ENCODE measurements around the gene SLC6A17. TPM values are rescaled to one million over a fixed set of nuclear protein-coding genes. Genes with fewer than 3 reads are reported as not detected.

SLC6A17 gene
- total and polyA plus RNA-seq, 12 donors: 0.04 to 6.9 (median 1.4) TPM; not detected in 1

DNA sequence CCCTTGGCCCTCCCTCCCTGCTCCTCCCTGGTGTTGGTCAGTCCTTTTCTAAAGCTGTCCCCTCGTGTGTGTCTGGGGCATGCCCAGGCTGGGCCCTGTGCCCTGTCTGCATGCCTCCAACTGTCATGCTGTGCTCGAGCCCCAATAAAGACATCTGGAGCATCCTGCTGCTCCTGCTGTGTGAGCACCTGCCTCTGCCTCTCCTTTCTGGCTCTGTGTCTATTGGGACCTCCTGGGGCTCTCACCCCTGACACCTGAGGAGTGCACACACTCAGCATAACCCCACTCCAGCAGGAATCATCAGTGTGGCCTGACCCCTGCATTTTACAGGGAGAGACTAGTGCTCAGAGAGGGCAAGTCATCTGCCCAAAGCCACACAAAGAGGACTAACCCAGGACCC is 83.6 kb downstream of the SLC6A17 start:
- TF ChIP-seq, protein P1, sequence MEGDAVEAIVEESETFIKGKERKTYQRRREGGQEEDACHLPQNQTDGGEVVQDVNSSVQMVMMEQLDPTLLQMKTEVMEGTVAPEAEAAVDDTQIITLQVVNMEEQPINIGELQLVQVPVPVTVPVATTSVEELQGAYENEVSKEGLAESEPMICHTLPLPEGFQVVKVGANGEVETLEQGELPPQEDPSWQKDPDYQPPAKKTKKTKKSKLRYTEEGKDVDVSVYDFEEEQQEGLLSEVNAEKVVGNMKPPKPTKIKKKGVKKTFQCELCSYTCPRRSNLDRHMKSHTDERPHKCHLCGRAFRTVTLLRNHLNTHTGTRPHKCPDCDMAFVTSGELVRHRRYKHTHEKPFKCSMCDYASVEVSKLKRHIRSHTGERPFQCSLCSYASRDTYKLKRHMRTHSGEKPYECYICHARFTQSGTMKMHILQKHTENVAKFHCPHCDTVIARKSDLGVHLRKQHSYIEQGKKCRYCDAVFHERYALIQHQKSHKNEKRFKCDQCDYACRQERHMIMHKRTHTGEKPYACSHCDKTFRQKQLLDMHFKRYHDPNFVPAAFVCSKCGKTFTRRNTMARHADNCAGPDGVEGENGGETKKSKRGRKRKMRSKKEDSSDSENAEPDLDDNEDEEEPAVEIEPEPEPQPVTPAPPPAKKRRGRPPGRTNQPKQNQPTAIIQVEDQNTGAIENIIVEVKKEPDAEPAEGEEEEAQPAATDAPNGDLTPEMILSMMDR (IDR thresholded peaks at IDR 0.05): no peak
- TF ChIP-seq POLR2A (IDR thresholded peaks at IDR 0.05): no peak
- Histone ChIP-seq H3K4me1 (replicated peaks in 1 of 2) (peaks cover 0 to 8% of the 10 kb centered on the region in 2 donors), H3K36me3 (replicated peaks in 1 of 2) (no peaks in the 10 kb centered on the region), H3K9me3 (replicated peaks in 1 of 3) (no peaks in the 10 kb centered on the region), H3K4me3 (no peak overlapping the region), H3K27me3 (no peaks in the 10 kb centered on the region), H3K27ac (no peak overlapping the region)
- DNase-seq: no peak
- intact Hi-C loops (cut with DNase I): no loop called here
- WGBS, 4 donors: 75 to 88% (median 80%) methylated on average over 2 of the region's 2 CpGs

DNA sequence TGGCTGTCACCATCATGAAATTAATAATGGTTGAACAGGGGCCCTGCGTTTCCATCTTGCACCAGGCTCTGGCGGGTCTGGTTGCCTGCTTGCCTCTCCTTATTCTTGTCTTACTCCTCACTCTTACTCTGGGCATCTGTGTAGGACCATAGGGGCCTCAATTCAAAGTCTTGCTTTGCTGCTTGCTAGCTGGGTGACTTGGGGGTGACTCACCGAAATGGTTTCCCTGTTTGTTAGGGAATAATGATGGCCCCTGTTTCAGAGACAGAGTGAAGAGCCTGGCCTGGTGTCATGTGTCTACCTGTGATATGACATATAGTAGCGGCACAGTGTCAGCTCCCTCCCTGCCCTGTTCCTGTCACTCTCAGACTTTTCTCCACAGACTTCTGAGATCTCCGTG is 84.4 kb downstream of the SLC6A17 start:
- no peak for DNase-seq
- Histone ChIP-seq H3K9me3 (replicated peaks in 1 of 3) (no peaks in the 10 kb centered on the region), H3K4me3 (no peak overlapping the region), H3K4me1 (replicated peaks in 1 of 2) (peaks cover 0 to 8% of the 10 kb centered on the region in 2 donors), H3K36me3 (replicated peaks in 1 of 2) (no peaks in the 10 kb centered on the region), H3K27ac (peak overlapping the region in 1 of 5 donors; percentile 73), H3K27me3 (no peaks in the 10 kb centered on the region)
- no peak for TF ChIP-seq POLR2A (IDR thresholded peaks at IDR 0.05)
- TF ChIP-seq, protein P1 (IDR thresholded peaks at IDR 0.05): no peak
- WGBS, 4 donors: 84 to 92% (median 91%) methylated on average over 5 of the region's 5 CpGs
- intact Hi-C loops (cut with DNase I): no loop called here

DNA sequence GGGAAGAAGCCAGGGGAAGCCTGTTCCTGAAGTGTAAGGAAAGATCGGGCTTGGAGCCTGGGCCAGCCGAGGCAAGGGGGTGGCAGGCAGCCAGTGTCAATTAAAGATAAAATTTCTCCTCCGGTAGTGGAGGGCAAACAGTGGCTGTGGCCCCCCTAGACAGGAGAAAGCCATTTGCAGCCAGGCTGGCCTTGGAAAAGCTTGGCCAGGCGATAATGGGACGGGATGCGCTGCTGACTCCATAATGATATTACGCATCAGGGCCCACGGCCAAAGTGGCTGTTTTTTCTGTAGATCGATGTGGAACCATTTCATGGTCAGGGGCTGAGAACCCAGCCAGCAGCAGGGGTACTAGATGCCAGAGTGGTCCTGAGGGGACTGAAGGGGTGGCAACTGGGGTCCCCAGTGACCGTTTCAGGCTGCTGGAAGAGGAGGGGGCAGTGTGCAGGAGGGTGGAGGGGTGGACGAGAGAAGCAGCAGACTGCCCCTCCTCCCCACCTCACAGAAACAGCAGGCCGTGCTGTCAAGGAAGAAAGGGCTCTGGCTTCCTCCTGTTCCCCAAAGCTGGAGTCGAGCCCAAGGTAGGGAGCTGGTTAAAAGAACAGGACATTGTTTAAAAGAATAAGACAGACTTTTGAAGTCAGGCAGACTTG is 85.0 kb downstream of the SLC6A17 start:
- peak in 3 of 7 donors; percentile 7 to 65 (median 29) for DNase-seq
- H3K4me1 ChIP-seq (replicated peaks in 1 of 2): peaks cover 0 to 8% of the 10 kb centered on the region in 2 donors
- no peaks in the 10 kb centered on the region for H3K36me3 ChIP-seq (replicated peaks in 1 of 2)
- peak overlapping the region in 2 of 5 donors; percentile 34 to 73 for H3K27ac ChIP-seq
- H3K9me3 ChIP-seq (replicated peaks in 1 of 3): no peaks in the 10 kb centered on the region
- WGBS, 4 donors: 55 to 74% (median 67%) methylated on average over 13 of the region's 13 CpGs
- TF ChIP-seq, protein P1 (IDR thresholded peaks at IDR 0.05): no peak
- TF ChIP-seq POLR2A (IDR thresholded peaks at IDR 0.05): no peak
- no peak overlapping the region for H3K4me3 ChIP-seq
- no peaks in the 10 kb centered on the region for H3K27me3 ChIP-seq
- intact Hi-C loops (cut with DNase I): no loop called here

DNA sequence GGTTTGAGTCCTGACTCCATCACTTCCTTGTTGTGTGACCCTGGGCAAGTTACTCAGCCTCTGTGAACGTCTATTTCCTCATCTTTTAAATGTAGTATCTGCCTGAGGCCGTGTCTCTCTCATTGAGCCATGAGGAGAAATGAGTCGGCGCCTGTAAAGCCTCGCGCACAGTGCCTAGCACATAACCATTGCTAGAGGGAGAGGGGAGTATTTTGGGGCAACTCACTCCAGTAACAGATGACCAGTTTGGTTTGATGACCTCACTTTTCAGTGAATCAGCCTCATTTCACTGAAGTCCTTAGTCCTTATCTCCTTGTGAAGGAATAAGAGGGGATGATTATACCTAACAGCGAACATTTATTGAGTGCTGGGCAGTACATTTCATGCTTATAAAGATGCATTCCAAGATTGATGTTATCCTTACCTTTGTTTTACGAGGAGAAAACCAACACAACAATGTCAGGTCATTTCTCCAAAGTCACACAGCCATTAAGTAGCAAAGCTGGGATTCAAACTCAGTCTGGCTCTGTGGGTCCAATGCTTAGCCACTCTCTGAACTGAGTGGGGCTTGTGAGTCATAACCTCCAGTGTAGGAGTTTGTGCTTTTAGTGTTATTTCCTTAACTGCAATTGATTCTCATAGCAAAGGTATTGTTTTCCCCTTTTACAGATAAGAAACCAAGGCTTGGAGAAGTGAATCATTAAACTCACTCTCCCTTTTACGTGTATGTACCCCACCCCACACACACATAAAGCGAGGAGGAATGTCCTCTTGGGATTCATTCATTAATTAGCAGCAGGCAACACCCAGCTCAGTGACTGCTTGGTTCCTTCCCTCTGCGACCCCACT is 85.8 kb downstream of the SLC6A17 start:
- Histone ChIP-seq H3K9me3 (replicated peaks in 1 of 3) (no peaks in the 10 kb centered on the region), H3K27me3 (no peaks in the 10 kb centered on the region), H3K4me1 (replicated peaks in 1 of 2) (peaks cover 0 to 8% of the 10 kb centered on the region in 2 donors), H3K27ac (peak overlapping the region in 2 of 5 donors; percentile 34 to 73), H3K4me3 (no peak overlapping the region), H3K36me3 (replicated peaks in 1 of 2) (no peaks in the 10 kb centered on the region)
- DNase-seq: peak in 2 of 7 donors; percentile 32 to 34
- intact Hi-C loops (cut with DNase I): no loop called here
- TF ChIP-seq, protein P1 (IDR thresholded peaks at IDR 0.05): no peak
- no peak for TF ChIP-seq POLR2A (IDR thresholded peaks at IDR 0.05)
- 69 to 76% (median 72%) methylated on average over 9 to 11 of the region's 11 CpGs for WGBS, 4 donors

Data from adrenal gland (tissue), 12 donors.